GM18858 (cell line): ENCODE data around the gene RASA3.
"Not testable (repeated sequence)": the region's sequence is repeated elsewhere in the genome, so short reads cannot be mapped to it uniquely, and the experiment has no call there.

Experiments
- ATAC-seq: cut with Tn5 transposase; IDR thresholded peaks from one replicate; pipeline ENCODE4 v1.9.1; 2021; ENCODE audit not compliant: unreplicated experiment

RASA3 gene

GRCh38 chr13:114155926-114156883, 23.8 kb upstream of the RASA3 start:
- no peak for ATAC-seq

- no peak for ATAC-seq
Measured at GRCh38 chr13:114155320-114155719, 22.9 kb upstream of the RASA3 start.

GRCh38 chr13:114154476-114154875, 22.1 kb upstream of the RASA3 start:
- ATAC-seq: no peak

- ATAC-seq: no peak
Measured at GRCh38 chr13:114153485-114154080, 21.2 kb upstream of the RASA3 start.

GRCh38 chr13:114152831-114153371, 20.5 kb upstream of the RASA3 start:
- ATAC-seq: no peak

- ATAC-seq: no peak
Measured at GRCh38 chr13:114152285-114152645, 19.8 kb upstream of the RASA3 start.

GRCh38 chr13:114151565-114152284, 19.3 kb upstream of the RASA3 start:
- no peak for ATAC-seq

- ATAC-seq: no peak
Measured at GRCh38 chr13:114151031-114151430, 18.6 kb upstream of the RASA3 start.

- no peak for ATAC-seq
Measured at GRCh38 chr13:114149774-114150740, 17.6 kb upstream of the RASA3 start.

GRCh38 chr13:114148886-114149285, 16.5 kb upstream of the RASA3 start:
- ATAC-seq: not testable (repeated sequence)

- ATAC-seq: peak; percentile 78
Measured at GRCh38 chr13:114148521-114148855, 16.1 kb upstream of the RASA3 start.

- ATAC-seq: peak; percentile 16
Measured at GRCh38 chr13:114147803-114148520, 15.5 kb upstream of the RASA3 start.

GRCh38 chr13:114146629-114147028, 14.2 kb upstream of the RASA3 start:
- ATAC-seq: no peak

- no peak for ATAC-seq
Measured at GRCh38 chr13:114146173-114146572, 13.8 kb upstream of the RASA3 start.

GRCh38 chr13:114145722-114146121, 13.3 kb upstream of the RASA3 start:
- no peak for ATAC-seq

GRCh38 chr13:114145256-114145655, 12.8 kb upstream of the RASA3 start:
- ATAC-seq: no peak

GRCh38 chr13:114144606-114145244, 12.3 kb upstream of the RASA3 start:
- ATAC-seq: no peak

GRCh38 chr13:114143806-114144605, 11.6 kb upstream of the RASA3 start:
- no peak for ATAC-seq
